ENCODE results near the gene FAM241A.
"Not testable (repeated sequence)": the region's sequence is repeated elsewhere in the genome, so short reads cannot be mapped to it uniquely, and the experiment has no call there.

The FAM241A gene

GRCh38 chr4:112173593-112174558 lies 28.6 kb downstream of the FAM241A start:
- DNase-seq (ENCODE audit: low read depth) = no peak

- DNase-seq (ENCODE audit: low read depth) = no peak
These were observed 30.6 kb downstream of the FAM241A start for GRCh38 chr4:112175840-112176239.

GRCh38 chr4:112176596-112176995 lies 31.3 kb downstream of the FAM241A start:
- DNase-seq (ENCODE audit: low read depth) = no peak

GRCh38 chr4:112178741-112179140 lies 33.5 kb downstream of the FAM241A start:
- not testable (repeated sequence) for DNase-seq (ENCODE audit: low read depth)

GRCh38 chr4:112181358-112182000 lies 36.2 kb downstream of the FAM241A start:
- no peak for DNase-seq (ENCODE audit: low read depth)

- no peak for DNase-seq (ENCODE audit: low read depth)
These were observed 37.4 kb downstream of the FAM241A start for GRCh38 chr4:112182604-112183003.

- no peak for DNase-seq (ENCODE audit: low read depth)
These were observed 38.0 kb downstream of the FAM241A start for GRCh38 chr4:112183252-112183651.

- no peak for DNase-seq (ENCODE audit: low read depth)
These were observed 39.2 kb downstream of the FAM241A start for GRCh38 chr4:112184438-112184837.

- DNase-seq (ENCODE audit: low read depth) = no peak
These were observed 40.1 kb downstream of the FAM241A start for GRCh38 chr4:112185334-112185733.

GRCh38 chr4:112185740-112186670 lies 40.8 kb downstream of the FAM241A start:
- DNase-seq (ENCODE audit: low read depth) = no peak

GRCh38 chr4:112189754-112190153 lies 44.5 kb downstream of the FAM241A start:
- no peak for DNase-seq (ENCODE audit: low read depth)

- no peak for DNase-seq (ENCODE audit: low read depth)
These were observed 45.4 kb downstream of the FAM241A start for GRCh38 chr4:112190684-112191083.

GRCh38 chr4:112196461-112196860 lies 51.2 kb downstream of the FAM241A start:
- no peak for DNase-seq (ENCODE audit: low read depth)

GRCh38 chr4:112199041-112199440 lies 53.8 kb downstream of the FAM241A start:
- no peak for DNase-seq (ENCODE audit: low read depth)

- no peak for DNase-seq (ENCODE audit: low read depth)
These were observed 56.8 kb downstream of the FAM241A start for GRCh38 chr4:112201915-112202505.

GRCh38 chr4:112203593-112203992 lies 58.3 kb downstream of the FAM241A start:
- DNase-seq (ENCODE audit: low read depth) = no peak

GRCh38 chr4:112206431-112206830 lies 61.2 kb downstream of the FAM241A start:
- no peak for DNase-seq (ENCODE audit: low read depth)

GRCh38 chr4:112208137-112209095 lies 63.2 kb downstream of the FAM241A start:
- not testable (repeated sequence) for DNase-seq (ENCODE audit: low read depth)

- no peak for DNase-seq (ENCODE audit: low read depth)
These were observed 65.5 kb downstream of the FAM241A start for GRCh38 chr4:112210777-112211176.

- no peak for DNase-seq (ENCODE audit: low read depth)
These were observed 67.8 kb downstream of the FAM241A start for GRCh38 chr4:112213091-112213490.

- peak; percentile 77 for DNase-seq (ENCODE audit: low read depth)
These were observed 68.6 kb downstream of the FAM241A start for GRCh38 chr4:112213856-112214255.

Measured in fibroblast of the conjunctiva (primary cell).